HepG2 (cell line): ENCODE results near the gene CDRT4. TPM values are rescaled to one million over a fixed set of nuclear protein-coding genes. Genes with fewer than 3 reads are reported as not detected.

Experiments
- ATAC-seq: fragments of 200-7000 bp; cut with Tn5 transposase; 3 replicates; pipeline ENCODE4 v1.9.1; 2020; ENCODE audit warnings: mild to moderate bottlenecking, moderate library complexity
- BruUV-seq: library from RNA; stranded (reverse); fragments of 400-500 nt; replicated peaks from 2 replicates; lab custom pipeline; 2021; lab: Mats Ljungman, UMichigan
- CTCF ChIA-PET: fragments of 300-600 bp; formaldehyde crosslinking; extraction: SDS; loops from one replicate; lab custom pipeline; 2021; ENCODE audit warnings: low total read pairs, inconsistent platforms, low intra/inter-chr PET ratio; lab: Yijun Ruan, JAX
- POLR2A ChIA-PET: fragments of 350-600 bp; sonication (Branson Sonifier 250); formaldehyde crosslinking; loops from one replicate; lab custom pipeline; 2020; ENCODE audit warnings: antibody characterized with exemption, inconsistent platforms; lab: Yijun Ruan, JAX
- DNase-seq: peaks from one replicate; pipeline ENCODE4 v3.0.0-alpha.2; 2015; ENCODE audit warnings: low spot score
- FAIRE-seq: peaks from 3 replicates; lab custom pipeline; 2011; peaks lifted over from hg19 to GRCh38; lab: Jason Lieb, UNC
- H2AFZ ChIP-seq: one replicate; pipeline ENCODE4 v1.6.1; 2011; ENCODE audit warnings: low read length, inconsistent platforms
- H3K27ac ChIP-seq: fragments of 300-600 bp; 3 replicates; pipeline ENCODE4 v1.8.0; 2011; ENCODE audit warnings: mixed run types, mild to moderate bottlenecking, mixed read lengths, low read length, inconsistent platforms; ENCODE audit not compliant: insufficient read depth; ENCODE audit errors: extremely low read length
- H3K27me3 ChIP-seq, 2 experiments: fragments of 200-600 bp in 1 of 2; 2 replicates in 1 of 2; 3 replicates in 1 of 2; pipeline versions ENCODE4 v1.6.0 to v1.8.0; 2011; ENCODE audit warnings: low read length in 2 of 2, mild to moderate bottlenecking in 2 of 2, moderate library complexity in 2 of 2, inconsistent platforms in 1 of 2; ENCODE audit not compliant: insufficient read depth in 2 of 2, control insufficient read depth in 1 of 2
- H3K36me3 ChIP-seq, 2 experiments: fragments of 200-600 bp in 1 of 2; replicated peaks in 1 of 2; 2 replicates in 1 of 2; 3 replicates in 1 of 2; pipeline versions ENCODE4 v1.5.1 to v1.8.0; 2011; ENCODE audit warnings: low read length in 2 of 2, inconsistent platforms in 1 of 2; ENCODE audit not compliant: insufficient read depth in 2 of 2, control insufficient read depth in 1 of 2
- H3K4me1 ChIP-seq: 2 replicates; pipeline ENCODE4 v1.5.1; 2012; ENCODE audit warnings: low read length, inconsistent platforms; ENCODE audit not compliant: insufficient read depth
- H3K4me2 ChIP-seq: 2 replicates; pipeline ENCODE4 v1.6.0; 2011; ENCODE audit warnings: low read depth, low read length, inconsistent platforms
- H3K4me3 ChIP-seq, 3 experiments: fragments of 200-600 bp in 1 of 3; sonication (generic), shearing (Covaris generic) in 1 of 3; replicated peaks in 1 of 3; 2 replicates each; pipeline ENCODE4 v1.5.1; 2011 to 2016; ENCODE audit warnings: low read length in 3 of 3, inconsistent platforms in 2 of 3, low read depth in 2 of 3, mild to moderate bottlenecking in 2 of 3, control low read depth in 1 of 3, mixed read lengths in 1 of 3; ENCODE audit not compliant: insufficient read depth in 1 of 3
- H3K79me2 ChIP-seq: one replicate; pipeline ENCODE4 v1.6.1; 2011; ENCODE audit warnings: low read length, inconsistent platforms; ENCODE audit not compliant: insufficient read depth
- H3K9ac ChIP-seq: 2 replicates; pipeline ENCODE4 v1.6.0; 2011; ENCODE audit warnings: mild to moderate bottlenecking, low read depth, low read length, inconsistent platforms; ENCODE audit not compliant: insufficient read depth
- H3K9me3 ChIP-seq: 2 replicates; pipeline ENCODE4 v1.5.1; 2012; ENCODE audit warnings: mild to moderate bottlenecking, low read length
- H4K20me1 ChIP-seq: 2 replicates; pipeline ENCODE4 v1.6.0; 2011; ENCODE audit warnings: inconsistent platforms, mild to moderate bottlenecking, low read length, moderate library complexity; ENCODE audit not compliant: insufficient read depth
- NFE2L2 ChIP-seq: fragments of 150-350 bp; IDR thresholded peaks from 2 replicates; pipeline ENCODE4 v1.6.1; 2014; ENCODE audit warnings: low read length
- SMARCE1 ChIP-seq: fragments of 450-650 bp; IDR thresholded peaks from 2 replicates; pipeline ENCODE4 v1.6.1; 2017; ENCODE audit warnings: borderline replicate concordance
- ZNF574 ChIP-seq: sonication (generic); formaldehyde crosslinking; IDR thresholded peaks from 2 replicates; pipeline ENCODE4 v1.4.0; 2020; ENCODE audit warnings: missing genetic modification reagents
- ZNF616 ChIP-seq: sonication (generic); formaldehyde crosslinking; IDR thresholded peaks from 2 replicates; pipeline ENCODE4 v1.5.0; 2020; ENCODE audit warnings: low read depth, mild to moderate bottlenecking, missing genetic modification reagents
- ZNF776 ChIP-seq: sonication (generic); formaldehyde crosslinking; IDR thresholded peaks from 2 replicates; pipeline ENCODE4 v1.4.0; 2020; ENCODE audit warnings: mild to moderate bottlenecking, missing genetic modification reagents
- ZNF784 ChIP-seq: sonication (generic); formaldehyde crosslinking; IDR thresholded peaks from 2 replicates; pipeline ENCODE4 v1.5.1; 2020; ENCODE audit warnings: missing genetic modification reagents, mild to moderate bottlenecking, borderline replicate concordance
- ZNF839 ChIP-seq: sonication (generic); formaldehyde crosslinking; IDR thresholded peaks from 2 replicates; pipeline ENCODE4 v1.4.0; 2020; ENCODE audit warnings: missing genetic modification reagents, mild to moderate bottlenecking, borderline replicate concordance
- WGBS: methylation state at CpG from one replicate; pipeline ENCODE4 v1.1.6; 2017; ENCODE audit warnings: low lambda C conversion rate; 5-methylcytosine and 5-hydroxymethylcytosine counted together
- in situ Hi-C: cut with HindIII; loops from 2 replicates; pipeline ENCODE4 v1.10.0; 2017; ENCODE audit warnings: low pct_unique_long_range_greater_than_20kb; ENCODE audit not compliant: extremely low pct_ligation_motif_present
- intact Hi-C: fragments of 100-400 bp; cut with micrococcal nuclease; formaldehyde crosslinking; loops from one replicate; pipeline ENCODE4 v1.10.0; 2022; ENCODE audit not compliant: unreplicated experiment
- polyA plus RNA-seq, 8 experiments: library from polyadenylated mRNA; depleted of rRNA in 3 of 8; stranded (reverse) in 7 of 8; unstranded in 1 of 8; fragments of >200 nt; fragmentation: Illumina TruSeq in 4 of 8; extraction: Trizol in 4 of 8; gene quantifications; 2 replicates each; pipeline versions ENCODE4 v1.2.1 to v1.2.3, GENCODE V29; 2011 to 2016; ENCODE audit warnings: low read depth in 4 of 8, missing spikeins in 1 of 8, mixed read lengths in 1 of 8; ENCODE audit not compliant: insufficient read depth in 1 of 8
- total RNA-seq, 5 experiments: library from RNA; depleted of rRNA; stranded (reverse); fragments of >200 nt; fragmentation: Illumina TruSeq; extraction: Trizol; gene quantifications; 2 replicates each; pipeline ENCODE4 v1.2.3, GENCODE V29; 2016; ENCODE audit warnings: low read depth in 1 of 5

Gene CDRT4
- total and polyA plus RNA-seq, 2 of the 13 experiments (the other 11 are each of a cell fraction or from before 2014, with no cell fraction given), result 5.8 to 12.1 TPM

- no peak overlapping the region for H3K4me2 ChIP-seq
- 100% methylated on average over 4 of the region's 5 CpGs for WGBS
- intact Hi-C loops (no loop called here), in situ Hi-C loops (no loop called here)
- no peak overlapping the region for H3K4me3 ChIP-seq
- ChIA-PET POLR2A (no interaction called here), CTCF (no interaction called here)
- H3K4me1 ChIP-seq, result peaks cover 20% of the 10 kb centered on the region
- no peaks in the 10 kb centered on the region for H4K20me1 ChIP-seq
- DNase-seq (no peak), FAIRE-seq (no peak), ATAC-seq (no peak)
- H3K27ac ChIP-seq, result no peak overlapping the region
- peaks cover 25 to 40% of the 10 kb centered on the region in 2 experiments for H3K36me3 ChIP-seq
- H3K27me3 ChIP-seq, result no peaks in the 10 kb centered on the region
- no peak overlapping the region for H2AFZ ChIP-seq
- H3K9me3 ChIP-seq, result no peaks in the 10 kb centered on the region
- no peak for TF ChIP-seq ZNF616 (CRISPR knock-in tag)
- no peak for TF ChIP-seq ZNF839 (CRISPR knock-in tag)
- TF ChIP-seq ZNF776 (CRISPR knock-in tag), result no peak
- TF ChIP-seq SMARCE1, result no peak
- no peak for TF ChIP-seq ZNF784
- TF ChIP-seq NFE2L2, result no peak
- TF ChIP-seq ZNF574 (CRISPR knock-in tag), result no peak
- BruUV-seq, result no TSS peak
- no peak overlapping the region for H3K9ac ChIP-seq
- no peaks in the 10 kb centered on the region for H3K79me2 ChIP-seq
Measured at GRCh38 chr17:15454346-15454745, 13.1 kb downstream of the CDRT4 start.
